IMR-90 (cell line): ENCODE results near the gene NKAIN4. TPM values are rescaled to one million over a fixed set of nuclear protein-coding genes. Genes with fewer than 3 reads are reported as not detected.

ENCODE experiments used
- ATAC-seq: fragments of 200-7000 bp; cut with Tn5 transposase; 2 replicates; pipeline ENCODE4 v1.9.1; 2020; ENCODE audit warnings: low read depth, mild to moderate bottlenecking, moderate library complexity
- BruUV-seq: library from RNA; stranded (reverse); fragments of 400-500 nt; replicated peaks from 2 replicates; lab custom pipeline; 2021; lab: Mats Ljungman, UMichigan
- CTCF ChIA-PET: fragments of 300-600 bp; formaldehyde crosslinking; extraction: SDS; loops from one replicate; lab custom pipeline; 2021; ENCODE audit warnings: antibody characterized with exemption; lab: Yijun Ruan, JAX
- POLR2A ChIA-PET: fragments of 300-600 bp; sonication (Branson Sonifier 250); formaldehyde crosslinking; loops from one replicate; lab custom pipeline; 2022; ENCODE audit warnings: antibody characterized with exemption; ENCODE audit not compliant: unreplicated experiment; lab: Charles Lee
- DNase-seq: peaks from one replicate; pipeline ENCODE4 v3.0.0; 2013
- H2AFZ ChIP-seq: replicated peaks from 2 replicates; pipeline ENCODE3; 2013; ENCODE audit warnings: low read length, mild to moderate bottlenecking; ENCODE audit not compliant: poor library complexity
- H2AK5ac ChIP-seq: 2 replicates; pipeline ENCODE4 v1.6.1; 2013; ENCODE audit warnings: low read depth, low read length, inconsistent platforms
- H2AK9ac ChIP-seq: replicated peaks from 2 replicates; pipeline ENCODE3; 2013; ENCODE audit warnings: mild to moderate bottlenecking, low read depth, low read length, moderate library complexity; ENCODE audit not compliant: poor library complexity
- H2BK120ac ChIP-seq: 2 replicates; pipeline ENCODE4 v1.6.1; 2013; ENCODE audit warnings: low read depth, low read length, inconsistent platforms
- H2BK15ac ChIP-seq: 3 replicates; pipeline ENCODE4 v1.6.1; 2013; ENCODE audit warnings: low read depth, low read length, inconsistent platforms
- H2BK20ac ChIP-seq: 2 replicates; pipeline ENCODE4 v1.6.1; 2013; ENCODE audit warnings: low read depth, mild to moderate bottlenecking, inconsistent platforms, low read length, moderate library complexity
- H2BK5ac ChIP-seq: 2 replicates; pipeline ENCODE4 v1.6.1; 2013; ENCODE audit warnings: mild to moderate bottlenecking, low read depth, low read length, inconsistent platforms; ENCODE audit not compliant: poor library complexity, severe bottlenecking
- H3K14ac ChIP-seq: replicated peaks from 2 replicates; pipeline ENCODE4 v1.6.1; 2013; ENCODE audit warnings: low read depth, low read length, inconsistent platforms
- H3K18ac ChIP-seq: 2 replicates; pipeline ENCODE4 v1.6.1; 2013; ENCODE audit warnings: low read depth, low read length, control low read depth
- H3K23ac ChIP-seq: 2 replicates; pipeline ENCODE4 v1.6.1; 2013; ENCODE audit warnings: low read depth, low read length, inconsistent platforms
- H3K27ac ChIP-seq: 2 replicates; pipeline ENCODE4 v1.5.1; 2013; ENCODE audit warnings: mild to moderate bottlenecking, control low read depth, low read length; ENCODE audit not compliant: insufficient read depth
- H3K27me3 ChIP-seq: 2 replicates; pipeline ENCODE4 v1.6.1; 2013; ENCODE audit warnings: low read length; ENCODE audit not compliant: control insufficient read depth, insufficient read depth
- H3K36me3 ChIP-seq: 2 replicates; pipeline ENCODE4 v1.6.1; 2013; ENCODE audit warnings: low read length, mixed read lengths; ENCODE audit not compliant: control insufficient read depth, insufficient read depth
- H3K4ac ChIP-seq: 2 replicates; pipeline ENCODE4 v1.6.1; 2013; ENCODE audit warnings: low read depth, low read length, inconsistent platforms
- H3K4me1 ChIP-seq: 2 replicates; pipeline ENCODE4 v1.6.1; 2013; ENCODE audit warnings: low read length, mixed read lengths; ENCODE audit not compliant: control insufficient read depth, insufficient read depth
- H3K4me2 ChIP-seq: 2 replicates; pipeline ENCODE4 v1.6.1; 2013; ENCODE audit warnings: low read depth, mild to moderate bottlenecking, control low read depth, low read length, moderate library complexity
- H3K4me3 ChIP-seq: 2 replicates; pipeline ENCODE4 v1.5.1; 2013; ENCODE audit warnings: low read depth, mild to moderate bottlenecking, control low read depth, low read length, moderate library complexity; ENCODE audit not compliant: insufficient read depth
- H3K56ac ChIP-seq: 2 replicates; pipeline ENCODE4 v1.6.1; 2013; ENCODE audit warnings: low read length, inconsistent platforms; ENCODE audit not compliant: insufficient read depth; ENCODE audit errors: extremely low read depth
- H3K79me1 ChIP-seq, 2 experiments: 2 replicates each; pipeline ENCODE4 v1.6.1; 2013; ENCODE audit warnings: low read length in 2 of 2, inconsistent platforms in 1 of 2, low read depth in 1 of 2
- H3K9ac ChIP-seq: 2 replicates; pipeline ENCODE4 v1.6.1; 2013; ENCODE audit warnings: low read depth, low read length, control low read depth
- H3K9me1 ChIP-seq: 2 replicates; pipeline ENCODE4 v1.6.1; 2013; ENCODE audit warnings: low read length, inconsistent platforms; ENCODE audit not compliant: insufficient read depth
- H3K9me3 ChIP-seq: 2 replicates; pipeline ENCODE4 v1.6.1; 2013; ENCODE audit warnings: low read length; ENCODE audit not compliant: control insufficient read depth, insufficient read depth
- H4K20me1 ChIP-seq: 2 replicates; pipeline ENCODE4 v1.6.1; 2013; ENCODE audit warnings: low read length, inconsistent platforms; ENCODE audit not compliant: insufficient read depth
- H4K5ac ChIP-seq: 2 replicates; pipeline ENCODE4 v1.6.1; 2013; ENCODE audit warnings: mild to moderate bottlenecking, low read depth, low read length, control low read depth
- H4K8ac ChIP-seq, 2 experiments: 2 replicates each; pipeline ENCODE4 v1.6.1; 2013; ENCODE audit warnings: low read depth in 2 of 2, low read length in 2 of 2, control low read depth in 1 of 2, inconsistent platforms in 1 of 2
- H4K91ac ChIP-seq: 2 replicates; pipeline ENCODE4 v1.6.1; 2013; ENCODE audit warnings: low read depth, low read length, inconsistent platforms; ENCODE audit not compliant: insufficient read depth
- BHLHE40 ChIP-seq: fragments of 150-350 bp; IDR thresholded peaks from 2 replicates; pipeline ENCODE4 v1.6.1; 2016; ENCODE audit warnings: mild to moderate bottlenecking, low read depth, low read length
- CEBPB ChIP-seq: IDR thresholded peaks from 2 replicates; pipeline ENCODE4 v1.6.1; 2012; ENCODE audit warnings: low read depth, low read length, improper control_type of control experiment
- CTCF ChIP-seq: conservative IDR thresholded peaks from 2 replicates; pipeline ENCODE4 v1.5.1; 2012; ENCODE audit warnings: mild to moderate bottlenecking, low read depth, low read length, improper control_type of control experiment
- FOS ChIP-seq: fragments of 150-350 bp; IDR thresholded peaks from 2 replicates; pipeline ENCODE4 v1.6.1; 2016; ENCODE audit warnings: low read depth, low read length
- MAFK ChIP-seq: IDR thresholded peaks from 2 replicates; pipeline ENCODE4 v1.6.1; 2012; ENCODE audit warnings: low read depth, low read length, improper control_type of control experiment
- MAZ ChIP-seq: IDR thresholded peaks from 2 replicates; pipeline ENCODE4 v1.6.1; 2012; ENCODE audit warnings: low read depth, mild to moderate bottlenecking, low read length, improper control_type of control experiment, moderate library complexity, borderline replicate concordance
- NFE2L2 ChIP-seq: fragments of 150-350 bp; IDR thresholded peaks from 2 replicates; pipeline ENCODE4 v1.6.1; 2016; ENCODE audit warnings: low read depth, mild to moderate bottlenecking, low read length
- POLR2A ChIP-seq: IDR thresholded peaks from 2 replicates; pipeline ENCODE4 v1.6.1; 2012; ENCODE audit warnings: mild to moderate bottlenecking, low read depth, low read length
- RAD21 ChIP-seq: IDR thresholded peaks from 2 replicates; pipeline ENCODE4 v1.6.1; 2012; ENCODE audit warnings: low read length, improper control_type of control experiment
- RCOR1 ChIP-seq: IDR thresholded peaks from 2 replicates; pipeline ENCODE4 v1.6.1; 2012; ENCODE audit warnings: mild to moderate bottlenecking, low read length, improper control_type of control experiment; ENCODE audit not compliant: insufficient replicate concordance
- RFX5 ChIP-seq: IDR thresholded peaks from 2 replicates; pipeline ENCODE4 v1.8.0; 2012; ENCODE audit warnings: low read depth, mild to moderate bottlenecking, low read length, moderate library complexity
- SMC3 ChIP-seq: fragments of 150-350 bp; IDR thresholded peaks from 2 replicates; pipeline ENCODE4 v1.6.1; 2016; ENCODE audit warnings: low read depth, mild to moderate bottlenecking, antibody characterized with exemption, low read length, moderate library complexity
- WGBS, 2 experiments: methylation state at CpG; one replicate each; pipeline versions ENCODE4 v1.1.5 to v1.1.7; 2013; ENCODE audit warnings: missing lambda C conversion rate in 2 of 2; ENCODE audit not compliant: insufficient read length in 1 of 2; ENCODE audit errors: extremely low coverage in 2 of 2; 5-methylcytosine and 5-hydroxymethylcytosine counted together
- dilution Hi-C: fragments of 300-500 bp; cut with HindIII; formaldehyde crosslinking; loops from one replicate; pipeline ENCODE4 v1.14.3; 2018; ENCODE audit warnings: low sequenced_read_pairs; ENCODE audit not compliant: unreplicated experiment
- in situ Hi-C: fragments of 300-500 bp; cut with MboI; formaldehyde crosslinking; loops from 3 replicates; pipeline ENCODE4 v1.14.3; 2019; ENCODE audit warnings: low sequenced_read_pairs, inconsistent platforms, mixed read lengths
- intact Hi-C: fragments of 100-400 bp; cut with micrococcal nuclease; formaldehyde crosslinking; loops from 2 replicates; pipeline ENCODE4 v1.10.0; 2022
- polyA plus RNA-seq, 3 experiments: library from polyadenylated mRNA; depleted of rRNA; stranded (reverse); fragments of >200 nt; gene quantifications; 2 replicates each; pipeline ENCODE4 v1.2.3, GENCODE V29; 2012; ENCODE audit warnings: low replicate concordance in 1 of 3
- total RNA-seq: library from RNA; depleted of rRNA; stranded (reverse); fragments of >200 nt; gene quantifications from 2 replicates; pipeline ENCODE4 v1.2.3, GENCODE V29; 2012
- TF ChIP-seq, protein P1 (sequence below): fragments of 150-350 bp; IDR thresholded peaks from 2 replicates; pipeline ENCODE4 v1.6.1; 2017; ENCODE audit warnings: mild to moderate bottlenecking, antibody characterized with exemption, low read length, low read depth

NKAIN4 gene
- total and polyA plus RNA-seq, 2 of the 4 experiments (the other 2 are of a cell fraction) = not detected

- intact Hi-C loops (no loop called here), in situ Hi-C loops (no loop called here), dilution Hi-C loops (no loop called here)
- Histone ChIP-seq H2AK9ac (no peak overlapping the region), H3K4me3 (no peak overlapping the region), H3K56ac (no peak overlapping the region), H4K5ac (no peak overlapping the region), H4K8ac (no peak overlapping the region), H3K9me1 (peaks cover 6% of the 10 kb centered on the region; the same call in 1 of the 2 replicates), H2BK15ac (no peak overlapping the region), H3K4me1 (peaks cover 2% of the 10 kb centered on the region; the same call in 1 of the 2 replicates), H3K4ac (no peak overlapping the region), H3K18ac (no peak overlapping the region), H3K36me3 (peaks cover 69% of the 10 kb centered on the region), H2BK120ac (no peak overlapping the region), H3K23ac (no peak overlapping the region), H4K91ac (no peak overlapping the region), H3K79me1 (peaks cover 27 to 83% of the 10 kb centered on the region in 2 experiments), H2BK5ac (no peak overlapping the region), H2BK20ac (no peak overlapping the region), H3K27me3 (no peaks in the 10 kb centered on the region), H3K9me3 (no peaks in the 10 kb centered on the region), H3K9ac (no peak overlapping the region), H3K14ac (no peak overlapping the region), H2AK5ac (no peak overlapping the region), H3K4me2 (no peak overlapping the region), H3K27ac (no peak overlapping the region), H4K20me1 (peaks cover 94% of the 10 kb centered on the region), H2AFZ (no peak overlapping the region)
- ATAC-seq (no peak), DNase-seq (no peak)
- 86% methylated on average over 1 of the region's 6 CpGs; no CpG with 5 or more reads in 1 of the 2 experiments for WGBS, 2 experiments
- TF ChIP-seq CEBPB = no peak
- TF ChIP-seq RFX5 = no peak
- TF ChIP-seq POLR2A = no peak
- no peak for TF ChIP-seq MAZ
- TF ChIP-seq FOS = no peak
- TF ChIP-seq NFE2L2 = no peak
- TF ChIP-seq CTCF = no peak
- TF ChIP-seq RAD21 = no peak
- no peak for TF ChIP-seq SMC3
- TF ChIP-seq MAFK = no peak
- no peak for TF ChIP-seq RCOR1
- TF ChIP-seq, protein P1, sequence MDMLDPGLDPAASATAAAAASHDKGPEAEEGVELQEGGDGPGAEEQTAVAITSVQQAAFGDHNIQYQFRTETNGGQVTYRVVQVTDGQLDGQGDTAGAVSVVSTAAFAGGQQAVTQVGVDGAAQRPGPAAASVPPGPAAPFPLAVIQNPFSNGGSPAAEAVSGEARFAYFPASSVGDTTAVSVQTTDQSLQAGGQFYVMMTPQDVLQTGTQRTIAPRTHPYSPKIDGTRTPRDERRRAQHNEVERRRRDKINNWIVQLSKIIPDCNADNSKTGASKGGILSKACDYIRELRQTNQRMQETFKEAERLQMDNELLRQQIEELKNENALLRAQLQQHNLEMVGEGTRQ = no peak
- TF ChIP-seq BHLHE40 = no peak
- POLR2A ChIA-PET = no interaction called here
- no TSS peak for BruUV-seq
- CTCF ChIA-PET = interaction anchor here (0.9 kb wide), 1 partner anchor 15 kb away, joined by 3 read pairs; no protein-coding TSS in a partner anchor
These were observed 45.8 kb downstream of the NKAIN4 start for GRCh38 chr20:63208346-63208909.
